ENCODE results near the gene HDAC4. TPM values are rescaled to one million over a fixed set of nuclear protein-coding genes. Genes with fewer than 3 reads are reported as not detected.

HDAC4 gene
- total RNA-seq, 1 experiment from 2014 or later = 47.6 TPM

GRCh38 chr2:239214725-239215124 lies 186.1 kb downstream of the HDAC4 start:
- H3K79me2 ChIP-seq (ENCODE audit: insufficient read depth, low read length) = 0 out of 2 replicates have a peak, but pooled peaks cover 5% of the 10 kb centered on the region
- H3K4me3 ChIP-seq (replicated peaks in 1 of 2; ENCODE audit: low read depth in 1 of 2, low read length in 2 of 2) = no peak overlapping the region
- intact Hi-C loops (cut with micrococcal nuclease) = no loop called here
- DNase-seq (ENCODE audit: low read depth, low spot score) (no peak), ATAC-seq (no peak)
- no peak overlapping the region for H3K27ac ChIP-seq (ENCODE audit: low read depth, low read length)
- H3K9ac ChIP-seq (ENCODE audit: low read length) = no peak overlapping the region
- H4K20me1 ChIP-seq (ENCODE audit: insufficient read depth) = no peaks in the 10 kb centered on the region
- H3K4me1 ChIP-seq (ENCODE audit: control insufficient read depth in 1 of 2, insufficient read depth in 2 of 2, low read length in 2 of 2) = peaks cover 3 to 13% of the 10 kb centered on the region in 2 experiments; a peak in 2 of 4 replicates
- RAD21 ChIA-PET (ENCODE audit: low non-redundant PET in 1 of 2, low total read pairs in 2 of 2, uncharacterized antibody in 2 of 2, unreplicated experiment in 2 of 2) = interaction anchor here in 1 of 2 experiments (0.6 kb wide), 1 partner anchor 518 kb away, joined by 3 read pairs; no protein-coding TSS in a partner anchor
- CTCF ChIA-PET = no interaction called here
- TF ChIP-seq POLR2AphosphoS5 (IDR thresholded peaks at IDR 0.05; ENCODE audit: low read depth, low read length) (no peak), RAD21 (IDR thresholded peaks at IDR 0.05; ENCODE audit: low read depth) (no peak), SP1 (IDR thresholded peaks at IDR 0.05; ENCODE audit: low read depth) (no peak), CBX3 (IDR thresholded peaks at IDR 0.05; ENCODE audit: low read depth) (no peak), JUND (IDR thresholded peaks at IDR 0.05) (no peak), ZFX (IDR thresholded peaks at IDR 0.05) (no peak), ZBTB33 (IDR thresholded peaks at IDR 0.05; ENCODE audit: extremely low read depth, insufficient replicate concordance, low read length) (no peak), ATF3 (IDR thresholded peaks at IDR 0.05) (no peak)
- POLR2A ChIA-PET = no interaction called here
- no peaks in the 10 kb centered on the region for H3K27me3 ChIP-seq (ENCODE audit: insufficient read depth, low read length)
- H2AFZ ChIP-seq (ENCODE audit: low read depth, low read length, poor library complexity, severe bottlenecking) = no peak overlapping the region
- H3K36me3 ChIP-seq (ENCODE audit: control insufficient read depth in 1 of 2, insufficient read depth in 2 of 2, low read length in 2 of 2) = no peaks in the 10 kb centered on the region
- H3K4me2 ChIP-seq (ENCODE audit: low read length) = no peak overlapping the region
- H3K9me3 ChIP-seq (ENCODE audit: control insufficient read depth in 1 of 2, insufficient read depth in 1 of 2, low read depth in 1 of 2, low read length in 2 of 2) = no peaks in the 10 kb centered on the region
- no TSS peak for BruUV-seq (replicated peaks)
- H3K9me2 ChIP-seq (ENCODE audit: insufficient read depth) = no peaks in the 10 kb centered on the region

GRCh38 chr2:239213643-239214101 lies 187.1 kb downstream of the HDAC4 start:
- BruUV-seq (replicated peaks) = no TSS peak
- CTCF ChIA-PET = no interaction called here
- DNase-seq (ENCODE audit: low read depth, low spot score) (no peak), ATAC-seq (no peak)
- Histone ChIP-seq H3K4me2 (ENCODE audit: low read length) (no peak overlapping the region), H3K36me3 (ENCODE audit: control insufficient read depth in 1 of 2, insufficient read depth in 2 of 2, low read length in 2 of 2) (no peaks in the 10 kb centered on the region), H3K4me3 (replicated peaks in 1 of 2; ENCODE audit: low read depth in 1 of 2, low read length in 2 of 2) (no peak overlapping the region), H3K9me3 (ENCODE audit: control insufficient read depth in 1 of 2, insufficient read depth in 1 of 2, low read depth in 1 of 2, low read length in 2 of 2) (no peaks in the 10 kb centered on the region), H2AFZ (ENCODE audit: low read depth, low read length, poor library complexity, severe bottlenecking) (no peak overlapping the region), H3K27ac (ENCODE audit: low read depth, low read length) (no peak overlapping the region), H3K27me3 (ENCODE audit: insufficient read depth, low read length) (no peaks in the 10 kb centered on the region), H3K79me2 (ENCODE audit: insufficient read depth, low read length) (0 out of 2 replicates have a peak, but pooled peaks cover 11% of the 10 kb centered on the region), H3K9me2 (ENCODE audit: insufficient read depth) (no peaks in the 10 kb centered on the region), H3K9ac (ENCODE audit: low read length) (no peak overlapping the region), H3K4me1 (ENCODE audit: control insufficient read depth in 1 of 2, insufficient read depth in 2 of 2, low read length in 2 of 2) (peaks cover 3 to 13% of the 10 kb centered on the region in 2 experiments; a peak in 2 of 4 replicates), H4K20me1 (ENCODE audit: insufficient read depth) (no peaks in the 10 kb centered on the region)
- RAD21 ChIA-PET (ENCODE audit: low non-redundant PET in 1 of 2, low total read pairs in 2 of 2, uncharacterized antibody in 2 of 2, unreplicated experiment in 2 of 2) = no interaction called here
- POLR2A ChIA-PET = no interaction called here
- TF ChIP-seq YY1 (IDR thresholded peaks at IDR 0.05; ENCODE audit: extremely low read depth, insufficient replicate concordance, low read depth, low read length) = no peak
- no peak for TF ChIP-seq EZH2 (IDR thresholded peaks at IDR 0.05)
- no peak for TF ChIP-seq ZBTB33 (IDR thresholded peaks at IDR 0.05; ENCODE audit: extremely low read depth, insufficient replicate concordance, low read length)
- TF ChIP-seq ZFX (IDR thresholded peaks at IDR 0.05) = no peak
- TF ChIP-seq SIN3A (IDR thresholded peaks at IDR 0.05; ENCODE audit: low read depth) = no peak
- TF ChIP-seq REST (IDR thresholded peaks at IDR 0.05; ENCODE audit: low read depth) = no peak
- no peak for TF ChIP-seq POLR2AphosphoS5 (IDR thresholded peaks at IDR 0.05; ENCODE audit: low read depth, low read length)
- no peak for TF ChIP-seq CBX3 (IDR thresholded peaks at IDR 0.05; ENCODE audit: low read depth)
- intact Hi-C loops (cut with micrococcal nuclease) = no loop called here
